Fibroblast of skin of back (primary cell): ENCODE measurements around the gene ADAMTS10.
"Not testable (repeated sequence)": the region's sequence is repeated elsewhere in the genome, so short reads cannot be mapped to it uniquely, and the experiment has no call there.

Experiments
- DNase-seq: peaks from one replicate; pipeline ENCODE4 v3.0.0-alpha.2; 2013

The ADAMTS10 gene

DNA sequence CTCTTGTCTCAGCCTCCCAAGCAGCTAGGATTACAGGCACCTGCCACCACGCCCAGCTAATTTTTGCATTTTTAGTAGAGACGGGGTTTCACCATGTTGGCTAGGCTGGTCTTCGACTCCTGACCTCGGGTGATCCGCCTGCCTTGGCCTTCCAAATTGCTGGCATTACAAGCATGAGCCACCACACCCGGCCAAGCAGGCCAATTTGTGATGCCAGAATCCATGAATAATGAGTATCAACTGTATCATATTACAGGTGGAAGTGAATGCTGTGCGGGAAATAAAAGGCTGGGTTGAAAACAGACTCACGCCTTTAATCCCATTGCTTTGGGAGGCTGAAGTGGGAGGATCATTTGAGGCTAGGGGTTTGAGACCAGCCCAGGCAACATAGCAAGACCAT is 16.3 kb upstream of the ADAMTS10 start:
- no peak for DNase-seq

- DNase-seq = not testable (repeated sequence)
These were observed 12.4 kb upstream of the ADAMTS10 start for GRCh38 chr19:8622886-8623285.

DNA sequence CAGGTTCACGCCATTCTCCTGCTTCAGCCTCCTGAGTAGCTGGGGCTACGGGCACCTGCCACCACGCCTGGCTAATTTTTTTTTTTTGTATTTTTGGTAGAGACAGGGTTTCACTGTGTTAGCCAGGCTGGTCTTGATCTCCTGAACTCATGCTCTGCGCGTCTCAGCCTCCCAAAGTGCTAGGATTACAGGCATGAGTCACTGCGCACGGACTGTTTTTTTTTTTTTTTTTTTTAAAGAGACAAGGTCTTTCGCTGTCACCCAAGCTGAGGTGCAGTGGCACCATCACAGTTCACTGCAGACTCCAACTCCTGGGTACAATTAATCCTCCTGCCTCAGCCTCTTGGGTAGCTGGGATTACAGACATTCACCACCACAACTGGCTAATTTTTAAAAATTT is 8.2 kb upstream of the ADAMTS10 start:
- DNase-seq = peak; percentile 44

GRCh38 chr19:8617984-8618383 is 7.5 kb upstream of the ADAMTS10 start:
- DNase-seq = no peak

- not testable (repeated sequence) for DNase-seq
These were observed 6.8 kb upstream of the ADAMTS10 start for GRCh38 chr19:8617325-8617724.

- DNase-seq = no peak
These were observed 6.3 kb upstream of the ADAMTS10 start for GRCh38 chr19:8616861-8617260.

- DNase-seq = peak; percentile 70
These were observed 5.5 kb upstream of the ADAMTS10 start for GRCh38 chr19:8615813-8616596.

- peak; percentile 53 for DNase-seq
These were observed 4.5 kb upstream of the ADAMTS10 start for GRCh38 chr19:8615024-8615423.

DNA sequence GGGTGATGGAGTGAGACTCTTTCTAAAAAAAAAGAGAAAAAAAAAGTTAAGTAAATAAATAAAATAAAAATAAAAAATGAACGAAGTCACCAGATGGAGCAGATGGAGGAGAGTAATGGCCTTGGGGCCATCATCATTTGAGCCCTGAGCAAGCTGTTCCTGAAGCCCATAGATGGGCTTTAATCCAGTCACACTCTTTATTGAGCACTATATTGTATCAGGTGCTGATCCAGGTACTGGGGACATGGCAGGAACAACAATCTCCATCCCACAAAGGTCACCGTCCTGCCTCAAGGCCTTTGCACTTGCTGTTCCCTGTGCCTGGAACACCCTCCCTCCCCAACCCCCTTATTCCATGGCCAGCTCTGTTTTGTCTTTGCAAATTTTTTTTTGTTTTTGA is 3.9 kb upstream of the ADAMTS10 start:
- DNase-seq = no peak

DNA sequence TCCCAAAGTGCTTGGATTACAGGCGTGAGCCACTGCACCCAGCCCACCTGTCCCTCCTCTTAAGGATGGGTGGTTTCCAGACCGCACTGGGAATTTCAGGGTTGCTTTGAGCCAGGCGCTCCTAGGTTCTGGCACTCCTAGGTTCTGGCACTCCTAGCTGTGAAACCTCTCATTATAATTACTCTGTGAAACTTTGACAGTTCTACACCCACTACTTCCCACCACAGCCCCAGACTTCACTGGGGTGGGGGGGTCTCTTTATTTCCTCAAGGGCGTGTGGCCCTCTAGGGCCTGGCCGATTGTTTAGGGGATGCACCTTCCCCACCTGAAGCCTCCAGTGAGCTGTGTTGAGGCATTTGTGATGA is 2.3 kb upstream of the ADAMTS10 start:
- DNase-seq = no peak

- peak; percentile 96 for DNase-seq
These were observed 1.6 kb upstream of the ADAMTS10 start for GRCh38 chr19:8611877-8612806.

DNA sequence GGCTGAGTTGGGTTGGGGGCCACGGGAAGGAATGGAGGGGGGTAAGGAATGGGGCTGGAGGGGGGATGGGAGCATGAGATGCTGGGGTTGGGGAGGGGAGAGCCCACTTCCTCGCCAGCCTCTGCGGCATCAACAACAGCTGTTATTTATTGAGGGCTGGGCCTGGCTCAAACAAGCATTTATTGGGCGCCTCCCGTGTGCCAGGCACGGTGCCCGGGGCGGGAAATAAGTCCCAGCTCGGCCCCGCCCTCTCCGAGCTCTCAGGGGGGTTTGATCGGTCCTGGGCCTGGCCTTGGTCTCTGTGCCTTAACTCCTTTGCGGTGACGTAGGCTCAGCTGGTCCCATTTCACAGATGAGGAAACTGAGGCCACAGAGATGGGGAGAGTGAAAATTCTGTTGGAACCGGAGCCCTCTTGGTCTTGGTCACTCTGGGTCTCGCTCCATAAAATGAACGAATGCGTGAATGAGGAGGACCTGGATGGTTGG is 919 bp upstream of the ADAMTS10 start:
- DNase-seq = peak; percentile 66

DNA sequence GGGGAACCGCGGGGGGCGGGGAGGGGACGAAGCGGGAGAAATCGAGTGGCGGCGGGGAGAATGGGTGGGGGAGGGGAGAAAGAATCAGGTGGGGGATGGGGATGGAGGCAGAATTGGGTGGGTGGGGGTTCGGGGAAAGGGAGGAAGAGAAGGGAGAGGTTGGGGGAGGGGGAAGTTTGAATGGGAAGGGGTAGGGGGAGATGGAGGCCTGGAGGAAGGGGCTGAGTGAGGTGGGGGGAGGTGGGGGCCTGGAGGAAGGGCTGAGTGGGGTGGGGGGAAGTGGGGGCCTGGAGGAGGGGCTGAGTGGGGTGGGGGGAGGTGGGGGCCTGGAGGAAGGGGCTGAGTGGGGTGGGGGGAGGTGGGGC is 403 bp upstream of the ADAMTS10 start:
- no peak for DNase-seq

DNA sequence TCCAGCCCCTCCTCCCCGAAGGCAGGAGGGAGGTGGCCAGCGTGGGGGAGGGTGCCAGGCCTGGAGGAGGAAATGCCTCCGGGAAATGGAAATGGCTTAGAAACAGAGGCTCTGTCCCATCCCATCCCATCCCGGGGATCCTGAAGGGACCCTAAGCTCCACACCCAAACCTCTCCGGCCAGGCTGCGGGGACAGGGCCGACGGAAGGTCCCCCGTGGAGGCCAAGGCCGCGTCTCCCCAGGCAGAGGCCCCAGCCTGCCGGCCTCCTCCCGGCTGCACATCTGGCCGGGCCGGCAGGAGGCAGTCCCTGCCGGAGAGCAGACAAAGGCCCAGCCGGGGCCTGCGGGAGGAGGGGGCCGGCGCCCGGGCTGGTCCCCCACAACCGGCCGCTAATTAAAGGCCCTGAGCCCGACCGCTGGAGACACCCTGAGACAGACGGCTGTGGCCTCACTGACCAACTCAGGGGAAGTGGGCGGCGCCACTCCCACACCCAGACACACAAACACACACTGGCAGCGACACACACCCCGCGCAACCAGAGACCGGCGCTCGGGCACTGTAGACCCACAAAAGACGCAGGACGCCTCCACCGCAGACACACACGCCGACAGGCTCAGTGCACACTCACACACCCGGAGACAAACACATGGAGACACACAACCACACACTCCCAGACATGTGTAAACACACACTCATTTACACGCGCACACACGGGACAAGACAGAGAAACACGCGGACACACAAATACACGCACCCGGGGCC is 1.1 kb downstream of the ADAMTS10 start:
- DNase-seq = peak; percentile 81

DNA sequence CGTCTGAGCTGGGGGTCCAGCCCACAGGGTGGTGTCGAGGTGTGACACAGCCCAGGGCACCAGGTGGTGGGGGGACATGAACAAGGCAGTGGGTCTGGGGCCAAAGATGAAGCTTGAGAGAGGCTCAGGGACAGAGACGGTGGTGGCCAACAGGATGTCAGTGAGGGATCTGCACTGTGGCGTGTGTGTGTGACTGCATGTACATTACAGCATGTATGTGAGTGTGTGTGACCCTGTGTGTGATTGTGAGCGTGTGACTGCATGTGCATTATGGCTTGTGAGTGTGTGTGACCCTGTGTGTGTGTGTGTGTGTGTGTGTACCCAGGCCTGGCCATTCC is 1.6 kb downstream of the ADAMTS10 start:
- no peak for DNase-seq

DNA sequence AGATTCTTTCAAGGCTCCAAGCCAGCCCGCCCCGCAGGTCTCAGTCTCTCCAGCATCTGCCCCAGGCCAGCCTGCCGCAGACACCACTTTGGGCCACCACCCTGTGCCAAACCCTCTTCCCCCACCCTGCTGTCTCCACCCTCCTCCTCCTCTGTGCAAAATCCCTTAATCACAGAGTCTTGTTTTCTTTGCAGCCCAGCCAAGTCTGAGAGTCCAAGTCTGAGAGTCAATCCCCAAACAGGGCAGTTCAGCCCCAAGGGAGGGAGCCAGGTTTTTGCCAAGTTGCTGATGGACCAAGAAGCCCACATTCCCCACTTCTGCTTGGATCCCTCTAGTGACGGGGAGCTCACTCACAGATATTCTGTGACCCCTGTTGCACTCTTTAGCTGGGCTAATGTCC is 3.1 kb downstream of the ADAMTS10 start:
- DNase-seq = peak; percentile 93

DNA sequence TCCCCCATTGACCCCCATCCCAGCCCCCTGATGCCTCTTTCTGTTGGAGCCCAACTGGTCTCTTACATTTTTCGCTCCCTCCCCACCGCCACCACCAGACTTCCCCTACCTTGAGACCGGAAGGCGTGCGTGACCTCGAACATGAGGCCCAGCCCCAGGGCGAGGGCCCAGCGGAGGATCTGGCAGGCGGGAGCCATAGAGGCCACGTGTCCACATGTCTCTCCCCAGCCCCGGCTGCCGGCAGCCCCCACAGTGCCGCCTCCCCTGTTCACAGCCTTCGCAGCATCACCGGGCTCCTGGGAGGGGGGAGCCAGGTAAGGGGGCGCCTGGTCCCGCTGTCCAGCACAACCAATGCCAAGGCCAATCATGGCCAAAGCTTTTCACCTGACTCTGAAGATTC is 5.0 kb downstream of the ADAMTS10 start:
- no peak for DNase-seq

DNA sequence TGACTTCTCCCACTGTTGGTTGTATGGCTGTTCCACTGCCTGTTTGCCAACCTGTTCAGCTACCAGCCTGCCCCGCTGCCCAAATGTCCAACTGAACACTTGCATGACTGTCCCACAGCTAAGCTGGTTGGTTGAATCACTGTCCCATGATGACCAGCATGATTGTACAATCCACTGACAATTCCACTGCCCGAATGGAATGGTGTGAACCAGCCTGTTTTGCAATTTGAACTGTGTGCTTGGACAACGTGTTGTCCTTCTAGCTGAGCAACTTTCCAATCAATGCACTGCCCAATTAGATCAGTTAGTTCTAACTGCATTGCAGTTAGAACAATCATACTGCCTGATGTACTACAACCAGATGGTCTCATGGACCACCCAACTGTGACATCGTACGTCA is 8.7 kb downstream of the ADAMTS10 start:
- DNase-seq = no peak

GRCh38 chr19:8600816-8601215 is 9.7 kb downstream of the ADAMTS10 start:
- no peak for DNase-seq

GRCh38 chr19:8600064-8600463 is 10.5 kb downstream of the ADAMTS10 start:
- DNase-seq = no peak

- DNase-seq = no peak
These were observed 14.3 kb downstream of the ADAMTS10 start for GRCh38 chr19:8596168-8596567.

GRCh38 chr19:8595651-8596050 is 14.9 kb downstream of the ADAMTS10 start:
- DNase-seq = no peak

- DNase-seq = peak; percentile 23
These were observed 16.6 kb downstream of the ADAMTS10 start for GRCh38 chr19:8593931-8594330.
